H9 (cell line): ENCODE results near the gene KLHL10. TPM values are rescaled to one million over a fixed set of nuclear protein-coding genes. Genes with fewer than 3 reads are reported as not detected.

ENCODE experiments used
- DNase-seq: peaks from one replicate; pipeline ENCODE4 v3.0.0-alpha.2; 2017
- H2AFZ ChIP-seq: one replicate; pipeline ENCODE4 v1.6.1; 2013; ENCODE audit warnings: mild to moderate bottlenecking, low read length, control low read depth, moderate library complexity
- H2AK5ac ChIP-seq: 2 replicates; pipeline ENCODE4 v1.6.1; 2013; ENCODE audit warnings: low read length, control low read depth, mixed read lengths; ENCODE audit not compliant: insufficient read length
- H2BK120ac ChIP-seq: one replicate; pipeline ENCODE4 v1.6.1; 2013; ENCODE audit warnings: low read depth, mild to moderate bottlenecking, low read length, control low read depth, inconsistent platforms; ENCODE audit not compliant: poor library complexity, severe bottlenecking
- H2BK12ac ChIP-seq: 2 replicates; pipeline ENCODE4 v1.6.1; 2013; ENCODE audit warnings: low read length, control low read depth, mixed read lengths, low read depth; ENCODE audit not compliant: insufficient read length
- H2BK15ac ChIP-seq: 2 replicates; pipeline ENCODE4 v1.6.1; 2013; ENCODE audit warnings: low read depth, low read length, control low read depth
- H2BK20ac ChIP-seq: one replicate; pipeline ENCODE4 v1.6.1; 2013; ENCODE audit warnings: low read depth, mild to moderate bottlenecking, low read length, control low read depth, inconsistent platforms; ENCODE audit not compliant: poor library complexity, severe bottlenecking
- H2BK5ac ChIP-seq: 2 replicates; pipeline ENCODE4 v1.6.1; 2013; ENCODE audit warnings: low read length, control low read depth, mixed read lengths; ENCODE audit not compliant: insufficient read length
- H3K14ac ChIP-seq: 2 replicates; pipeline ENCODE4 v1.6.1; 2013; ENCODE audit warnings: low read length, control low read depth; ENCODE audit not compliant: insufficient read depth
- H3K18ac ChIP-seq: 2 replicates; pipeline ENCODE4 v1.6.1; 2013; ENCODE audit warnings: low read depth, mild to moderate bottlenecking, mixed read lengths, low read length, control low read depth; ENCODE audit not compliant: insufficient read length
- H3K23ac ChIP-seq: 2 replicates; pipeline ENCODE4 v1.6.1; 2013; ENCODE audit warnings: low read length, control low read depth, mixed read lengths, low read depth; ENCODE audit not compliant: insufficient read length
- H3K23me2 ChIP-seq: 2 replicates; pipeline ENCODE4 v1.6.1; 2013; ENCODE audit warnings: low read depth, mild to moderate bottlenecking, mixed read lengths, low read length, control low read depth; ENCODE audit not compliant: insufficient read length, poor library complexity, severe bottlenecking
- H3K27ac ChIP-seq: 2 replicates; pipeline ENCODE4 v1.5.1; 2013; ENCODE audit warnings: low read length, control low read depth, mixed read lengths, low read depth; ENCODE audit not compliant: insufficient read length
- H3K27me3 ChIP-seq: 2 replicates; pipeline ENCODE4 v1.6.1; 2013; ENCODE audit warnings: low read length, control low read depth, inconsistent platforms; ENCODE audit not compliant: insufficient read depth
- H3K4ac ChIP-seq: 2 replicates; pipeline ENCODE4 v1.6.1; 2013; ENCODE audit warnings: low read depth, mild to moderate bottlenecking, control low read depth, inconsistent platforms, low read length, moderate library complexity
- H3K4me1 ChIP-seq: 2 replicates; pipeline ENCODE4 v1.6.1; 2013; ENCODE audit warnings: low read length, control low read depth, inconsistent platforms; ENCODE audit not compliant: insufficient read depth
- H3K4me2 ChIP-seq: 2 replicates; pipeline ENCODE4 v1.6.1; 2013; ENCODE audit warnings: low read length, control low read depth, mixed read lengths; ENCODE audit not compliant: insufficient read length, insufficient read depth
- H3K56ac ChIP-seq: 2 replicates; pipeline ENCODE4 v1.6.1; 2013; ENCODE audit warnings: low read depth, mild to moderate bottlenecking, mixed read lengths, low read length, control low read depth; ENCODE audit not compliant: insufficient read length
- H3K79me1 ChIP-seq: 2 replicates; pipeline ENCODE4 v1.6.1; 2013; ENCODE audit warnings: low read depth, mild to moderate bottlenecking, moderate library complexity, low read length, control low read depth, inconsistent platforms; ENCODE audit not compliant: insufficient read depth, poor library complexity, severe bottlenecking
- H3K79me2 ChIP-seq: 2 replicates; pipeline ENCODE4 v1.6.1; 2013; ENCODE audit warnings: low read length, control low read depth, inconsistent platforms; ENCODE audit not compliant: insufficient read depth
- H3K9ac ChIP-seq: 2 replicates; pipeline ENCODE4 v1.6.1; 2013; ENCODE audit warnings: low read length, control low read depth, mixed read lengths; ENCODE audit not compliant: insufficient read length; ENCODE audit errors: extremely low read depth
- H3K9me3 ChIP-seq: one replicate; pipeline ENCODE4 v1.6.1; 2013; ENCODE audit warnings: low read depth, low read length, inconsistent platforms; ENCODE audit not compliant: control insufficient read depth
- H3T11ph ChIP-seq: one replicate; pipeline ENCODE4 v1.6.1; 2013; ENCODE audit warnings: mild to moderate bottlenecking, low read length, control low read depth, inconsistent platforms
- H4K20me1 ChIP-seq: one replicate; pipeline ENCODE4 v1.6.1; 2013; ENCODE audit not compliant: control insufficient read depth, insufficient read length, insufficient read depth
- H4K5ac ChIP-seq: 2 replicates; pipeline ENCODE4 v1.6.1; 2013; ENCODE audit warnings: low read depth, mild to moderate bottlenecking, mixed read lengths, low read length, control low read depth; ENCODE audit not compliant: insufficient read length
- H4K8ac ChIP-seq: replicated peaks from 2 replicates; pipeline ENCODE4 v1.6.1; 2013; ENCODE audit warnings: low read length, control low read depth, mixed read lengths, low read depth; ENCODE audit not compliant: insufficient read length
- H4K91ac ChIP-seq: 2 replicates; pipeline ENCODE4 v1.6.1; 2013; ENCODE audit warnings: low read depth, mild to moderate bottlenecking, moderate library complexity, mixed read lengths, low read length, control low read depth; ENCODE audit not compliant: insufficient read length
- H3K27ac Mint-ChIP-seq, 3 experiments: 2 replicates in 2 of 3; 3 replicates in 1 of 3; pipeline ENCODE4 v1.8.0; 2020 to 2021; ENCODE audit warnings: mixed read lengths in 3 of 3, mild to moderate bottlenecking in 1 of 3, moderate library complexity in 1 of 3
- H3K27me3 Mint-ChIP-seq: 2 replicates; pipeline ENCODE4 v1.8.0; 2021; ENCODE audit warnings: low read depth, mild to moderate bottlenecking, moderate library complexity, mixed read lengths
- H3K36me3 Mint-ChIP-seq, 3 experiments: 2 replicates in 2 of 3; 3 replicates in 1 of 3; pipeline ENCODE4 v1.8.0; 2020 to 2021; ENCODE audit warnings: low read depth in 3 of 3, mixed read lengths in 3 of 3; ENCODE audit not compliant: insufficient read depth in 1 of 3
- H3K4me1 Mint-ChIP-seq, 2 experiments: 2 replicates each; pipeline ENCODE4 v1.8.0; 2020; ENCODE audit warnings: mixed read lengths in 2 of 2
- H3K4me3 Mint-ChIP-seq, 2 experiments: 2 replicates in 1 of 2; 3 replicates in 1 of 2; pipeline ENCODE4 v1.8.0; 2020 to 2021; ENCODE audit warnings: mild to moderate bottlenecking in 2 of 2, mixed read lengths in 2 of 2, moderate library complexity in 1 of 2
- H3K9me3 Mint-ChIP-seq, 2 experiments: 2 replicates in 1 of 2; 3 replicates in 1 of 2; pipeline ENCODE4 v1.8.0; 2020; ENCODE audit warnings: mild to moderate bottlenecking in 2 of 2, mixed read lengths in 2 of 2, moderate library complexity in 1 of 2
- CTCF ChIP-seq: fragments of 200-600 bp; sonication (generic); conservative IDR thresholded peaks from 3 replicates; pipeline ENCODE4 v1.8.0; 2021; ENCODE audit warnings: antibody characterized with exemption, mild to moderate bottlenecking
- WGBS: extraction: QIAGEN DNeasy Blood & Tissue Kit; methylation state at CpG from one replicate; pipeline ENCODE4 v1.1.7; 2013; ENCODE audit warnings: missing lambda C conversion rate, low lambda C conversion rate, mixed read lengths; ENCODE audit not compliant: insufficient read length; ENCODE audit errors: extremely low coverage; 5-methylcytosine and 5-hydroxymethylcytosine counted together
- total RNA-seq: library from RNA; stranded (reverse); gene quantifications from 2 replicates; pipeline ENCODE4 v1.2.1, GENCODE V29; 2021

The KLHL10 gene
- total RNA-seq, 1 experiment from 2014 or later, result 0.46 TPM

- Histone ChIP-seq H2BK5ac (no peak overlapping the region), H3K23me2 (peaks cover 16% of the 10 kb centered on the region), H3K4me2 (peak overlapping the region; percentile 76), H3K4me1 (peaks cover 4% of the 10 kb centered on the region; the same call in 1 of the 2 replicates), H3K23ac (no peak overlapping the region), H3K9me3 (no peaks in the 10 kb centered on the region), H3K56ac (no peak overlapping the region), H2AFZ (no peak overlapping the region), H2BK120ac (no peak overlapping the region), H3K9ac (peak overlapping the region; percentile 51), H4K5ac (no peak overlapping the region), H2BK20ac (no peak overlapping the region), H4K91ac (no peak overlapping the region), H3T11ph (no peak overlapping the region), H3K79me1 (peaks cover 2% of the 10 kb centered on the region), H4K8ac (no peak overlapping the region), H3K4ac (no peak overlapping the region), H2BK12ac (no peak overlapping the region), H3K27ac (no peak overlapping the region), H3K79me2 (peaks cover 14% of the 10 kb centered on the region; the same call in 1 of the 2 replicates), H3K18ac (no peak overlapping the region), H2BK15ac (no peak overlapping the region), H3K14ac (no peak overlapping the region; the same call in 1 of the 2 replicates), H3K27me3 (no peaks in the 10 kb centered on the region), H2AK5ac (no peak overlapping the region), H4K20me1 (no peaks in the 10 kb centered on the region)
- DNase-seq, result no peak
- peak overlapping the region in 1 of 3 experiments; percentile 97; a peak in 3 of 7 replicates for H3K27ac Mint-ChIP-seq
- H3K36me3 Mint-ChIP-seq, result peaks cover 29 to 37% (median 33%) of the 10 kb centered on the region in 3 experiments
- peaks cover 11% of the 10 kb centered on the region for H3K27me3 Mint-ChIP-seq
- no peak for TF ChIP-seq CTCF
- H3K4me3 Mint-ChIP-seq, result peak overlapping the region; percentile 91 to 99
- peaks cover 24 to 41% of the 10 kb centered on the region in 2 experiments for H3K4me1 Mint-ChIP-seq
- WGBS, result no CpG with 5 or more reads among the region's 9 CpGs
- H3K9me3 Mint-ChIP-seq, result peaks cover 0 to 10% of the 10 kb centered on the region in 2 experiments; a peak in 3 of 5 replicates
Measured at GRCh38 chr17:41813699-41814124, 23.9 kb upstream of the KLHL10 start.
